Neural cell (in vitro differentiated cells): ENCODE results near the gene RNF13. TPM values are rescaled to one million over a fixed set of nuclear protein-coding genes. Genes with fewer than 3 reads are reported as not detected.

Source experiments
- H2AFZ ChIP-seq: fragments of 200-600, 300-800 bp; sonication (generic), shearing (Covaris generic); 2 replicates; pipeline ENCODE4 v1.6.0; 2014; ENCODE audit warnings: low read depth, mild to moderate bottlenecking, antibody characterized with exemption, low read length, moderate library complexity
- H3F3A ChIP-seq: fragments of 200-600 bp; shearing (Covaris generic); 2 replicates; pipeline ENCODE4 v1.6.1; 2016; ENCODE audit warnings: mild to moderate bottlenecking, moderate library complexity, mixed read lengths, antibody characterized with exemption, low read length; ENCODE audit not compliant: insufficient read depth, poor library complexity, severe bottlenecking
- H3K27ac ChIP-seq: fragments of 200-600, 300-800 bp; sonication (generic), shearing (Covaris generic); 2 replicates; pipeline ENCODE4 v1.5.1; 2014; ENCODE audit warnings: mild to moderate bottlenecking, low read length, moderate library complexity
- H3K27me3 ChIP-seq: fragments of 300-800, 200-600 bp; sonication (generic), shearing (Covaris generic); 2 replicates; pipeline ENCODE4 v1.6.0; 2014; ENCODE audit warnings: mild to moderate bottlenecking, low read depth, low read length, moderate library complexity; ENCODE audit not compliant: insufficient read depth
- H3K36me3 ChIP-seq: fragments of 300-800, 200-600 bp; sonication (generic), shearing (Covaris generic); 2 replicates; pipeline ENCODE4 v1.5.1; 2014; ENCODE audit warnings: mild to moderate bottlenecking, antibody characterized with exemption, low read length, moderate library complexity; ENCODE audit not compliant: insufficient read depth
- H3K4me2 ChIP-seq: fragments of 300-800, 200-600 bp; sonication (generic), shearing (Covaris generic); 2 replicates; pipeline ENCODE4 v1.6.0; 2014; ENCODE audit warnings: mild to moderate bottlenecking, low read length
- H3K4me3 ChIP-seq: fragments of 300-800, 200-600 bp; sonication (generic), shearing (Covaris generic); 2 replicates; pipeline ENCODE4 v1.5.1; 2014; ENCODE audit warnings: mild to moderate bottlenecking, low read length, moderate library complexity
- H3K79me2 ChIP-seq: fragments of 200-600 bp; shearing (Covaris generic); replicated peaks from 2 replicates; pipeline ENCODE4 v1.6.0; 2014; ENCODE audit warnings: mild to moderate bottlenecking, low read length, moderate library complexity; ENCODE audit not compliant: insufficient read depth
- H3K9ac ChIP-seq: fragments of 300-800, 200-600 bp; sonication (generic), shearing (Covaris generic); 2 replicates; pipeline ENCODE4 v1.6.1; 2016; ENCODE audit warnings: mild to moderate bottlenecking, low read length, mixed read lengths
- H3K9me2 ChIP-seq: fragments of 200-600 bp; shearing (Covaris generic); 2 replicates; pipeline ENCODE4 v1.6.1; 2016; ENCODE audit warnings: mild to moderate bottlenecking, low read length, mixed read lengths; ENCODE audit not compliant: insufficient read depth
- H3K9me3 ChIP-seq: fragments of 200-600, 300-800 bp; sonication (generic), shearing (Covaris generic); 2 replicates; pipeline ENCODE4 v1.6.1; 2016; ENCODE audit warnings: mild to moderate bottlenecking, mixed run types, low read length, moderate library complexity, mixed read lengths
- H4K20me1 ChIP-seq: fragments of 200-600 bp; shearing (Covaris generic); 2 replicates; pipeline ENCODE4 v1.6.1; 2016; ENCODE audit warnings: mild to moderate bottlenecking, mixed run types; ENCODE audit not compliant: insufficient read depth
- EP300 ChIP-seq: fragments of 450-650 bp; conservative IDR thresholded peaks from 2 replicates; pipeline ENCODE4 v1.6.1; 2014; ENCODE audit warnings: antibody characterized with exemption, mild to moderate bottlenecking, moderate library complexity; ENCODE audit not compliant: poor library complexity, severe bottlenecking
- EZH2 ChIP-seq: fragments of 200-600, 300-800 bp; shearing (Covaris generic), sonication (generic); IDR thresholded peaks from 2 replicates; pipeline ENCODE4 v1.6.1; 2014; ENCODE audit warnings: antibody characterized with exemption, low read length, borderline replicate concordance, mild to moderate bottlenecking; ENCODE audit not compliant: insufficient read depth, poor library complexity, severe bottlenecking
- MXI1 ChIP-seq: fragments of 450-650 bp; conservative IDR thresholded peaks from 2 replicates; pipeline ENCODE4 v1.6.1; 2014; ENCODE audit warnings: antibody characterized with exemption, mild to moderate bottlenecking; ENCODE audit not compliant: poor library complexity, severe bottlenecking
- POLR2AphosphoS5 ChIP-seq: IDR thresholded peaks from 2 replicates; pipeline ENCODE4 v1.6.1; 2012
- RAD21 ChIP-seq: fragments of 450-650 bp; conservative IDR thresholded peaks from 2 replicates; pipeline ENCODE4 v1.6.1; 2014; ENCODE audit warnings: antibody characterized with exemption, mild to moderate bottlenecking, moderate library complexity
- SMC3 ChIP-seq: fragments of 450-650 bp; conservative IDR thresholded peaks from 2 replicates; pipeline ENCODE4 v1.6.1; 2014; ENCODE audit warnings: antibody characterized with exemption, mild to moderate bottlenecking, moderate library complexity; ENCODE audit not compliant: poor library complexity
- TAF1 ChIP-seq: IDR thresholded peaks from 2 replicates; pipeline ENCODE4 v1.6.1; 2012; ENCODE audit warnings: low read depth
- polyA plus RNA-seq: library from polyadenylated mRNA; depleted of rRNA; stranded (reverse); fragments of >200 nt; gene quantifications from 2 replicates; pipeline ENCODE4 v1.2.3, GENCODE V29; 2014
- TF ChIP-seq, protein P1 (sequence below): fragments of 450-650 bp; IDR thresholded peaks from 2 replicates; pipeline ENCODE4 v1.5.1; 2014; ENCODE audit warnings: antibody characterized with exemption, mild to moderate bottlenecking, moderate library complexity; ENCODE audit not compliant: poor library complexity, severe bottlenecking
- TF ChIP-seq, protein P2 (sequence below): IDR thresholded peaks from 2 replicates; pipeline ENCODE4 v1.6.1; 2012; ENCODE audit warnings: borderline replicate concordance

The RNF13 gene
- polyA plus RNA-seq, 1 donor from 2014 or later, result 52.3 TPM

- H3K4me2 ChIP-seq, result peak overlapping the region; percentile 43
- no peaks in the 10 kb centered on the region for H3K9me2 ChIP-seq
- H3K27me3 ChIP-seq, result no peaks in the 10 kb centered on the region
- no peaks in the 10 kb centered on the region for H3K9me3 ChIP-seq
- peak overlapping the region; percentile 98 for H2AFZ ChIP-seq
- peak overlapping the region; percentile 87 for H3K4me3 ChIP-seq
- peak overlapping the region; percentile 82 for H3K9ac ChIP-seq
- H4K20me1 ChIP-seq, result no peaks in the 10 kb centered on the region
- H3K27ac ChIP-seq, result peak overlapping the region; percentile 83
- H3F3A ChIP-seq, result no peaks in the 10 kb centered on the region
- no peaks in the 10 kb centered on the region for H3K36me3 ChIP-seq
- H3K79me2 ChIP-seq, result peaks cover 33% of the 10 kb centered on the region
- TF ChIP-seq MXI1, result no peak
- TF ChIP-seq EZH2, result no peak
- no peak for TF ChIP-seq RAD21
- TF ChIP-seq, protein P1, sequence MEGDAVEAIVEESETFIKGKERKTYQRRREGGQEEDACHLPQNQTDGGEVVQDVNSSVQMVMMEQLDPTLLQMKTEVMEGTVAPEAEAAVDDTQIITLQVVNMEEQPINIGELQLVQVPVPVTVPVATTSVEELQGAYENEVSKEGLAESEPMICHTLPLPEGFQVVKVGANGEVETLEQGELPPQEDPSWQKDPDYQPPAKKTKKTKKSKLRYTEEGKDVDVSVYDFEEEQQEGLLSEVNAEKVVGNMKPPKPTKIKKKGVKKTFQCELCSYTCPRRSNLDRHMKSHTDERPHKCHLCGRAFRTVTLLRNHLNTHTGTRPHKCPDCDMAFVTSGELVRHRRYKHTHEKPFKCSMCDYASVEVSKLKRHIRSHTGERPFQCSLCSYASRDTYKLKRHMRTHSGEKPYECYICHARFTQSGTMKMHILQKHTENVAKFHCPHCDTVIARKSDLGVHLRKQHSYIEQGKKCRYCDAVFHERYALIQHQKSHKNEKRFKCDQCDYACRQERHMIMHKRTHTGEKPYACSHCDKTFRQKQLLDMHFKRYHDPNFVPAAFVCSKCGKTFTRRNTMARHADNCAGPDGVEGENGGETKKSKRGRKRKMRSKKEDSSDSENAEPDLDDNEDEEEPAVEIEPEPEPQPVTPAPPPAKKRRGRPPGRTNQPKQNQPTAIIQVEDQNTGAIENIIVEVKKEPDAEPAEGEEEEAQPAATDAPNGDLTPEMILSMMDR, result no peak
- no peak for TF ChIP-seq TAF1
- TF ChIP-seq POLR2AphosphoS5, result no peak
- TF ChIP-seq EP300, result no peak
Observed at GRCh38 chr3:149812165-149812605, 830 bp upstream of the RNF13 start.

- H3K27ac ChIP-seq, result peak overlapping the region; percentile 83
- H3K9me2 ChIP-seq, result no peaks in the 10 kb centered on the region
- peak overlapping the region; percentile 98 for H2AFZ ChIP-seq
- H3K79me2 ChIP-seq, result peaks cover 47% of the 10 kb centered on the region
- no peaks in the 10 kb centered on the region for H3K27me3 ChIP-seq
- no peaks in the 10 kb centered on the region for H3K9me3 ChIP-seq
- no peaks in the 10 kb centered on the region for H3F3A ChIP-seq
- no peaks in the 10 kb centered on the region for H4K20me1 ChIP-seq
- peak overlapping the region; percentile 82 for H3K9ac ChIP-seq
- H3K36me3 ChIP-seq, result no peaks in the 10 kb centered on the region
- peak overlapping the region; percentile 87 for H3K4me3 ChIP-seq
- peak overlapping the region; percentile 97 for H3K4me2 ChIP-seq
- TF ChIP-seq MXI1, result no peak
- TF ChIP-seq, protein P1, result no peak
- no peak for TF ChIP-seq EP300
- no peak for TF ChIP-seq EZH2
- TF ChIP-seq RAD21, result no peak
- no peak for TF ChIP-seq TAF1
- no peak for TF ChIP-seq POLR2AphosphoS5
- TF ChIP-seq, protein P2, sequence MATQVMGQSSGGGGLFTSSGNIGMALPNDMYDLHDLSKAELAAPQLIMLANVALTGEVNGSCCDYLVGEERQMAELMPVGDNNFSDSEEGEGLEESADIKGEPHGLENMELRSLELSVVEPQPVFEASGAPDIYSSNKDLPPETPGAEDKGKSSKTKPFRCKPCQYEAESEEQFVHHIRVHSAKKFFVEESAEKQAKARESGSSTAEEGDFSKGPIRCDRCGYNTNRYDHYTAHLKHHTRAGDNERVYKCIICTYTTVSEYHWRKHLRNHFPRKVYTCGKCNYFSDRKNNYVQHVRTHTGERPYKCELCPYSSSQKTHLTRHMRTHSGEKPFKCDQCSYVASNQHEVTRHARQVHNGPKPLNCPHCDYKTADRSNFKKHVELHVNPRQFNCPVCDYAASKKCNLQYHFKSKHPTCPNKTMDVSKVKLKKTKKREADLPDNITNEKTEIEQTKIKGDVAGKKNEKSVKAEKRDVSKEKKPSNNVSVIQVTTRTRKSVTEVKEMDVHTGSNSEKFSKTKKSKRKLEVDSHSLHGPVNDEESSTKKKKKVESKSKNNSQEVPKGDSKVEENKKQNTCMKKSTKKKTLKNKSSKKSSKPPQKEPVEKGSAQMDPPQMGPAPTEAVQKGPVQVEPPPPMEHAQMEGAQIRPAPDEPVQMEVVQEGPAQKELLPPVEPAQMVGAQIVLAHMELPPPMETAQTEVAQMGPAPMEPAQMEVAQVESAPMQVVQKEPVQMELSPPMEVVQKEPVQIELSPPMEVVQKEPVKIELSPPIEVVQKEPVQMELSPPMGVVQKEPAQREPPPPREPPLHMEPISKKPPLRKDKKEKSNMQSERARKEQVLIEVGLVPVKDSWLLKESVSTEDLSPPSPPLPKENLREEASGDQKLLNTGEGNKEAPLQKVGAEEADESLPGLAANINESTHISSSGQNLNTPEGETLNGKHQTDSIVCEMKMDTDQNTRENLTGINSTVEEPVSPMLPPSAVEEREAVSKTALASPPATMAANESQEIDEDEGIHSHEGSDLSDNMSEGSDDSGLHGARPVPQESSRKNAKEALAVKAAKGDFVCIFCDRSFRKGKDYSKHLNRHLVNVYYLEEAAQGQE, result no peak
- no peak for TF ChIP-seq SMC3
Observed at GRCh38 chr3:149813367-149814281, 609 bp downstream of the RNF13 start.
